Keratinocyte (primary cell): ENCODE measurements around the gene PPP1R13L. TPM values are rescaled to one million over a fixed set of nuclear protein-coding genes. Genes with fewer than 3 reads are reported as not detected.

Experiments
- DNase-seq: peaks from one replicate; pipeline ENCODE4 v3.0.0-alpha.2; 2011; ENCODE audit warnings: low read depth, missing footprints, low spot score
- FAIRE-seq: peaks from 2 replicates; lab custom pipeline; 2011; peaks lifted over from hg19 to GRCh38; lab: Jason Lieb, UNC
- H2AFZ ChIP-seq: 2 replicates; pipeline ENCODE4 v1.6.0; 2012; ENCODE audit warnings: low read length, control low read depth, inconsistent platforms; ENCODE audit not compliant: control insufficient read depth
- H3K27ac ChIP-seq: 2 replicates; pipeline ENCODE4 v1.5.1; 2011; ENCODE audit warnings: low read length; ENCODE audit not compliant: control insufficient read depth, insufficient read depth
- H3K27me3 ChIP-seq: 3 replicates; pipeline ENCODE4 v1.6.0; 2011; ENCODE audit warnings: low read length; ENCODE audit not compliant: control insufficient read depth, insufficient read depth; ENCODE audit errors: extremely low read depth
- H3K36me3 ChIP-seq, 2 experiments: 2 replicates in 1 of 2; 3 replicates in 1 of 2; pipeline ENCODE4 v1.5.1; 2011; ENCODE audit warnings: low read length in 2 of 2, mild to moderate bottlenecking in 1 of 2; ENCODE audit not compliant: control insufficient read depth in 2 of 2, insufficient read depth in 2 of 2; ENCODE audit errors: extremely low read depth in 1 of 2
- H3K4me1 ChIP-seq: 3 replicates; pipeline ENCODE4 v1.5.1; 2011; ENCODE audit warnings: low read length; ENCODE audit not compliant: control insufficient read depth, insufficient read depth; ENCODE audit errors: extremely low read depth
- H3K4me2 ChIP-seq: 3 replicates; pipeline ENCODE4 v1.6.0; 2011; ENCODE audit warnings: low read depth, low read length; ENCODE audit not compliant: control insufficient read depth, insufficient read depth; ENCODE audit errors: extremely low read depth
- H3K4me3 ChIP-seq, 3 experiments: fragments of 200-600 bp in 1 of 3; sonication (generic) in 1 of 3; 2 replicates in 2 of 3; 3 replicates in 1 of 3; pipeline ENCODE4 v1.5.1; 2011 to 2016; ENCODE audit warnings: low read length in 3 of 3, mild to moderate bottlenecking in 3 of 3, control low read depth in 2 of 3, inconsistent platforms in 1 of 3, low read depth in 1 of 3, mixed read lengths in 1 of 3, mixed run types in 1 of 3, moderate library complexity in 1 of 3; ENCODE audit not compliant: control insufficient read depth in 2 of 3, insufficient read depth in 2 of 3; ENCODE audit errors: extremely low read depth in 1 of 3
- H3K79me2 ChIP-seq: 2 replicates; pipeline ENCODE4 v1.6.0; 2012; ENCODE audit warnings: low read length; ENCODE audit not compliant: control insufficient read depth, insufficient read depth
- H3K9ac ChIP-seq: 3 replicates; pipeline ENCODE4 v1.6.0; 2011; ENCODE audit warnings: low read length; ENCODE audit not compliant: control insufficient read depth, insufficient read depth; ENCODE audit errors: extremely low read depth
- H3K9me1 ChIP-seq: 3 replicates; pipeline ENCODE4 v1.6.0; 2011; ENCODE audit warnings: low read length; ENCODE audit not compliant: control insufficient read depth, insufficient read depth; ENCODE audit errors: extremely low read depth
- H3K9me3 ChIP-seq: 2 replicates; pipeline ENCODE4 v1.5.1; 2012; ENCODE audit warnings: low read depth, low read length; ENCODE audit not compliant: control insufficient read depth
- H4K20me1 ChIP-seq: 3 replicates; pipeline ENCODE4 v1.6.0; 2011; ENCODE audit warnings: low read length; ENCODE audit not compliant: control insufficient read depth, insufficient read depth; ENCODE audit errors: extremely low read depth
- CTCF ChIP-seq, 3 experiments: IDR thresholded peaks in 1 of 3; conservative IDR thresholded peaks in 1 of 3; optimal IDR thresholded peaks in 1 of 3; 2 replicates in 2 of 3; 3 replicates in 1 of 3; pipeline versions ENCODE3 to v1.5.1; 2011; ENCODE audit warnings: low read length in 3 of 3, mild to moderate bottlenecking in 3 of 3, moderate library complexity in 2 of 3, control low read depth in 1 of 3, inconsistent platforms in 1 of 3; ENCODE audit not compliant: insufficient read depth in 2 of 3; ENCODE audit errors: extremely low read depth in 1 of 3
- EZH2 ChIP-seq: IDR thresholded peaks from one replicate; pipeline ENCODE4 v1.6.1; 2012; ENCODE audit warnings: inconsistent platforms, mild to moderate bottlenecking, low read length, moderate library complexity
- dilution Hi-C: fragments of 300-500 bp; cut with MboI; formaldehyde crosslinking; loops from one replicate; pipeline ENCODE4 v1.7.0; 2020; ENCODE audit warnings: low sequenced_read_pairs; ENCODE audit not compliant: extremely low pct_ligation_motif_present
- polyA plus RNA-seq, 5 experiments: library from polyadenylated mRNA; depleted of rRNA in 3 of 5; stranded (reverse) in 3 of 5; stranded (forward) in 1 of 5; unstranded in 1 of 5; fragments of >200 nt; gene quantifications; 1 replicate in 1 of 5; 2 replicates in 3 of 5; 3 replicates in 1 of 5; pipeline versions ENCODE4 v1.2.1 to v1.2.3, GENCODE V29; 2011 to 2012; ENCODE audit warnings: missing spikeins in 2 of 5, low read depth in 1 of 5, low replicate concordance in 1 of 5

The PPP1R13L gene
- polyA plus RNA-seq, 1 donor (not counting 4 experiments of a cell fraction or from before 2014, with no cell fraction given), result 31.2 TPM

- Histone ChIP-seq H3K27me3 (no peaks in the 10 kb centered on the region), H3K79me2 (no peaks in the 10 kb centered on the region), H4K20me1 (peaks cover 3% of the 10 kb centered on the region), H3K27ac (no peak overlapping the region), H3K4me2 (no peak overlapping the region), H3K36me3 (peaks cover 41 to 55% of the 10 kb centered on the region in 2 experiments), H3K4me3 (no peak overlapping the region), H3K9ac (no peak overlapping the region), H3K4me1 (no peaks in the 10 kb centered on the region), H3K9me3 (no peaks in the 10 kb centered on the region), H2AFZ (no peak overlapping the region), H3K9me1 (no peaks in the 10 kb centered on the region)
- no peak for DNase-seq
- TF ChIP-seq CTCF (optimal IDR thresholded peaks at IDR 0.05 in 1 of 3, IDR thresholded peaks at IDR 0.05 in 1 of 3, conservative IDR thresholded peaks at IDR 0.05 in 1 of 3; ENCODE audit: extremely low read depth in 1 of 3, insufficient read depth in 2 of 3, low read length in 3 of 3), result no peak
- no peak for TF ChIP-seq EZH2
- dilution Hi-C loops, result no loop called here
- FAIRE-seq, result no peak
These were observed 52.4 kb downstream of the PPP1R13L start for GRCh38 chr19:45352471-45352870.

GRCh38 chr19:45352062-45352461 is 52.8 kb downstream of the PPP1R13L start:
- Histone ChIP-seq H2AFZ (no peak overlapping the region), H3K27ac (no peak overlapping the region), H3K4me1 (no peaks in the 10 kb centered on the region), H3K4me2 (no peak overlapping the region), H4K20me1 (peaks cover 3% of the 10 kb centered on the region), H3K27me3 (no peaks in the 10 kb centered on the region), H3K9ac (no peak overlapping the region), H3K36me3 (peaks cover 41 to 50% of the 10 kb centered on the region in 2 experiments), H3K9me3 (no peaks in the 10 kb centered on the region), H3K79me2 (no peaks in the 10 kb centered on the region), H3K4me3 (no peak overlapping the region), H3K9me1 (no peaks in the 10 kb centered on the region)
- dilution Hi-C loops, result no loop called here
- DNase-seq (no peak), FAIRE-seq (no peak)
- no peak for TF ChIP-seq CTCF (optimal IDR thresholded peaks at IDR 0.05 in 1 of 3, IDR thresholded peaks at IDR 0.05 in 1 of 3, conservative IDR thresholded peaks at IDR 0.05 in 1 of 3; ENCODE audit: extremely low read depth in 1 of 3, insufficient read depth in 2 of 3, low read length in 3 of 3)
